AG08396 (cell line): ENCODE data around the gene FBXW4.
"Not testable (repeated sequence)": the region's sequence is repeated elsewhere in the genome, so short reads cannot be mapped to it uniquely, and the experiment has no call there.

Experiments
- DNase-seq: peaks from one replicate; pipeline ENCODE4 v3.0.0; 2012; ENCODE audit warnings: low spot score, mixed read lengths

The FBXW4 gene

DNA sequence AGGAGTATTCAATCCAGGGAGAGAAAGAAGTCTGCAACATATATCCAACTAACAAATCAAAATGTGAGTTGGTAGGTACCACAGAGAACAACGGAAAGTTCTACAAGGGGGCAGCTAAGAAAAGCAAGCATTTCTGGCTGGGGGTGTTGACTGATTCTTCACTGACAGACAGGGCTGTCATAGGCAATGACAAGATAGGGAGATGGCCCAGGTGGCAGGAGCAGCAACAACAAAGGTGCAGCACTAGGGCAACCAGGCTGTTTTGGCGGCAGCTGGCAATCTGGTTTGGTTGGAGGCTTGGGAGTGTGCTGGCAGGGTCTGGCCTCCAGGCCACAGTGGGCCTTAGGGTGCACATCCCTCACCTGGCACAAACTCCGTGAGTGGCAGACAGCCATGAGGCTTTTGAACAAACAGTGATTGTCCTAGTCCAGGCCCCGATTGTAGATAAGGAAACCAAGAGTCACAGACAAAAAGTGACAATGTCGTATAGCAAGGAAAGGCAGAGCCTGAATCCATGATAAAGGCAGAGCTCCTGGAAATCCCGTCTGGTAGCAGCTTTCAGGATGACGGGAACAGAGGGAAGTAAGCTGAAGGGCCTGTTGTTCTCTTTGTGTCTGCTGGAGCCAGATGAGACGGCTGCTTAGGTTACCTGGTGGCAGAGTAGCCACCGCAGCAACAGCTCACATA lies 78.4 kb downstream of the FBXW4 start:
- no peak for DNase-seq

DNA sequence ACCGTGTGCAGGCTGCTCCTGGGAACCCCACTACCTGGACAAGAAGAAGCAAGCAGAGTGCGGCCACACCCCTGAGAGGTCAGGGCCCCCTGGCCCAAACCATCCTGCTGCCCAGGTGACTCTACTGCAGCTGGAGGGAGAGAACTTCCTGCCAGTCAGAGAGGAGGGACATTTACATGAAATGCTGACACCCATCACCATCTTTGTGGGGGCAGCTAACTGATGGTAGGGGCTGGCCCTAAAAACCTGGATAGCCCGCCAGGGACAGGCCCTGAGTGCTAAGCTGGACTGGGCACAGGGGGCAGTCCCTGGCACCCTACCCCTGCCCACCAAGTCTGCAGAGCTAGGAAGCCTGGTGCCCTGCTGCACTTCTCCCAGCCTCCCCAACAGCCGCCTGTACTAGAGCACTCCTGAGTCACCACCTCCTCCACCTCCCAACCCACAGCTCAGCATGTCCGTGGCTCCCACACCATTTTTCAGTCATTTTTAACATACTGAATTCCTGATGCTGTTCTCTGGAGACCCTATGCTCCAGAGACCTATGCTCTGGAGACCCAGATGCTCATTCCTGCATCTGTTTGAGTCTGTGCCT lies 79.3 kb downstream of the FBXW4 start:
- no peak for DNase-seq

DNA sequence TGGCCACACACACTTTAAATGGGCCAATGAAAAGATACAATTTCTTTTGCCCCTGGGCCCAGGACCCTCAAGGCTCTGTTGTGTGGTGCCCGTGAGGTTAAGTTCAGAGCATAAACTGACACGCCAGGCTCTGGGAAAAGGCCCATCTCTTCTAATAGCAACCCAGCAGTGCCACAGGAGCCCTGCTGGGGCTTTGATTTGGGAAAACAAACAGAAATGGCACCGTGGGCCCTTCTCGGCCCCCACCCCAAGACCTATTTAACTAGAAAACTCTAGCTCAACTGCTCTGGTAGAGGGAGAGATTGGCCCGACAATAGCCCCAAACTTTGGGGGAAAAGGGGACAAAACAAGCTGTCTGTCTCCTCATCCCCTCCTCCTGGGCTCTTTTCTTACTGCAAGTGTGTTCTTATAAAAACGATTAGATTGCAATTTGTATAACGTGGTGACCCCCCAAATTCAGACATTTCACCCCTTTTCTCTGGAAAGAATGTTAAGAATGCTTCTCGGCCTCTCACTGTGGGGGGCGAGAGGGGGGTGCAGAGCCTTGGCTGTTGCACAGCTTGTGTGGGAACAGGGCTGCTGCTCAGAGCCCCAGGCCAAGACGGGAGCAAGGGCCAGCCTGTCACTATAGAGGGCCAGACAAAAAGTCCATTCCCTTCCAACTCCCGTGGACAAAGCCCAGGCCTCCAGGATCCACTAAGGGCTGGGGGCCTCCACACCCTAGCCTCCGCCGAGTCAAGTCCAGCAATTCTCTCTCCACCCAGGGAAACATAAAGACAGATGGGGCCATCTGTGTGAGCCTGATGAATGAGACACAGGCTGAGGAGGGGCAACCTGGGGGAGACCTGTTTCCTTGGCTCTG lies 80.1 kb downstream of the FBXW4 start:
- DNase-seq = no peak

DNA sequence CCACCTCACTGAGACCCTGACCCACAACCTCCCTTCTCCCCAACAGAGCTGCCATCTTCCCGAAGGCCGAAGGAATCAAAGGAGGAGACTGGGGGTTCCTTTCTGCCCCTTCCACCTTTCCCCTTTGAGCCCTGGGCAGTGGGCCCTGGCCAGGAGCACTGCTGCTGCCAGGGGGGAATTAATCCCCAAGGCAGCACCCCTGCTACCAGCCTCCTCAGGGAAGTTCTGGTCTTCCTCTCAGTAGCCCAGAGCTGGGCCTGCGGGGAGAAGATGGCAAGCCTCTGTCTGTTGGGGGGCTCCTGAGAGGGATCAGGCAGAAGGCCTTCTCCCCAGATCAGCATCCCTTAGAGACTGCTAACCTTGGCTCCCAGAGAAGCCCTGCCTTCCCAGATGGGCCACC lies 81.3 kb downstream of the FBXW4 start:
- no peak for DNase-seq

DNA sequence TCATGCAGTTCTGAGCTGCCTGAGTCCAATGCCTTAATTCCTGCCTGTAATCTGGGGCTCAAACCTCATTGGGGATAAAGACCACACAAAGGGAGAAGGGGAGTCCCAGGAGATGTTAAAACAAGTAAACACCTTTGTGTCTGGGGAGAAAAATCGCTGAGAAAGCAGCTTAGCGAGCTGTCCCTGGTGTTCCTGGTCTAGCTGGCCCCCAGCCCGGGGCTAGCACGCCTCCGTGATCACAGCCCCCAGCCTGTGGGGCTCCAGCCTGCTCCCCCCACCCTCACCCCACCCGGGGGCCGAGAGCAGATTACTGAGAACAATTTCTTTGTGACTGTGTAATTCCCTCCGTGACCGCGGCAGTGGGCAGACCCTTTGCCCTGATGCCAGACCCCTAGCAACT lies 82.1 kb downstream of the FBXW4 start:
- no peak for DNase-seq

DNA sequence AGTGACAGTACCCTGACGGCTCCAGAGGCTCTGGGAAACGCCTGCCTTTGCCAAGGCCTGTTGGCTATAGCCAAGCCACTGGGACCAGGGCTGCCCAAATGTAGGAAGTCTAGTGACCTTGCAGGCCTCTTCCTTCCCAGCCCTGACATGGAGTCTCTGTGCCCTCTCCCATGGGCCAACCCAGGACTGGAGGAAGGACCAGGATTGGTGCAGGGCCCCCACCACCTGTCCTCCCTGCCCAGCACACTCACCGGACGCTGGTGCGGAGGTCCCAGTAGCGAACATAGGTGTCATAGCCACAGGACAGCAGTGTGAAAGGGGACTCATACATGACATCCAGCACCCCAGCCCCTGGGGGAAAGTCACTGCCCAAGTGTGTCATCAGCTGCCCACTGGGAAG lies 82.9 kb downstream of the FBXW4 start:
- no peak for DNase-seq

DNA sequence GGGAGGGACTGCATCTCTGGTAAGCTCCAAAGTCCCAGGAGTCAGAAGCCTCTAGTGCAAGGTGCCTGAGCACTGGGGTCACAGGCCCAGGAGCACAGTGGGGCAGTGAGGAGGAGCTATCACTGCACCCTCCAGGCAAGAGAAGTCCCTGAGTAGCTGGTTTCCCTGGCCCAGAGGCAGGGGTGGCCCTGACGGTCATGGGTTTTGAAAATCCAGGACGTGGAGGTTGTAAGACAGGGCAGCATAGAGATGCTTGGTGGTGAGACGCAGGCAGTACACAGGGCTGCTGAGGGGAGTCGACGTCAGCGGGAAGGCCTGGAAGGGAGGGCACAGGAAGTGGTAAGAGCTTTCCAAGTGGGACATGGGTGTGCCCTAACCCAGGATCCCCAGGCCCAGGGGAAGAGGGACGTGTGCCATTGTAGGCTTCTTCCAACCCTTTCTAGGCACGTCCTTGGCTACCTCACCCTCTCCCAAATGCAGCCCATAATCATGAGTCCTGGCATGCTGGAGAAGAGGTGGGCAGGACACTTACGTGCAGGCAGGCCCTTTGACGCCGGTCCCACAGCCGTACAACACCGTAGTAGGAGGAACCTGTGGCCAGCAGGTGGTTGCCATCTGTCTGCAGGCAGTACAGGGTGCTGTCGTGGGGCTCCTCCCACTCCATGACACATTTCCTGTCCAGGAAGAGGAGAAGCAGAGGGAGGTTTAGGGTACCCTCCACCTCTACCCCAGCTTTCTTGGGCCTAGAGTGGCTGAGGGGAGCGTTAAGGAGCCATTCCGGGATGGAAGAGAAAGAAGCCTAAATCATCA lies 83.7 kb downstream of the FBXW4 start:
- DNase-seq = no peak

DNA sequence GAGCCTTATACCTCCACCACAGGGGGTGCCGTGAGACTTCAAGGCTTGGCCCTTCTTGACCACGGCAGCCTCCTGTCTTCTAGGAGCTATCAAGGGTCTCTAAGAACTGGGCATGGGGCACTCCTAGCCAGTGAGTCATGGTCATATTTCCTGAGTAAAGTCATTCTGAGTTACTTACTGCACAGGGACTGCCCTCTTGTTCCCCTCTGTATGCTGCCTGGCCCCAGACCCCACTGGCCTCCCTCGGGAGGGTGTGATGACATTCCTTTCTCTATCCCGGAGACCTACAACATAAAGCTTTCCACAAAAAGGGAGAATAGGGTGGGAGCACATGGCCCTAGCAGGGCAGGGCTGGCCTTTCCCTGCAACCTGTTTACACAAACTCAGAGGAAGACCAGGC lies 85.5 kb downstream of the FBXW4 start:
- DNase-seq = no peak

DNA sequence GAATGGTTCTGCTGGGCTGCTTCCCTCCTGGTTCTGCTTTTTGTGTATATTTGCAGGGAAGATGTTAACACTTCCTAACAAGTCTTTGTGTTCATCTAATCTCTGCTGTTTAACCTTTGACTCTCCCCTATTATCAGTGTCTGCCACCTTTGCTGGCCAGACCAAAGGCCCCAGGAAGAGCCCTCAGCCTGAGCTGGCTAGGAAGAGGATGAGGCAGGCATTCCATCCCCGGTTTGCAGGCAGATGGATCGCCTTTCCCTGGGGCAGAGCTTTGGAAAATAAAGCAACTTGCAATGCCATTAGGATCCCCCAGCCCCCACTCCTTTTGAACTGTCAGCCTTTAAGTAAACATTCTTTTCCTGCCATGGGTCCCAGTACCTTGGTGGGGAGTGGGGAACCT lies 87.8 kb downstream of the FBXW4 start:
- no peak for DNase-seq

DNA sequence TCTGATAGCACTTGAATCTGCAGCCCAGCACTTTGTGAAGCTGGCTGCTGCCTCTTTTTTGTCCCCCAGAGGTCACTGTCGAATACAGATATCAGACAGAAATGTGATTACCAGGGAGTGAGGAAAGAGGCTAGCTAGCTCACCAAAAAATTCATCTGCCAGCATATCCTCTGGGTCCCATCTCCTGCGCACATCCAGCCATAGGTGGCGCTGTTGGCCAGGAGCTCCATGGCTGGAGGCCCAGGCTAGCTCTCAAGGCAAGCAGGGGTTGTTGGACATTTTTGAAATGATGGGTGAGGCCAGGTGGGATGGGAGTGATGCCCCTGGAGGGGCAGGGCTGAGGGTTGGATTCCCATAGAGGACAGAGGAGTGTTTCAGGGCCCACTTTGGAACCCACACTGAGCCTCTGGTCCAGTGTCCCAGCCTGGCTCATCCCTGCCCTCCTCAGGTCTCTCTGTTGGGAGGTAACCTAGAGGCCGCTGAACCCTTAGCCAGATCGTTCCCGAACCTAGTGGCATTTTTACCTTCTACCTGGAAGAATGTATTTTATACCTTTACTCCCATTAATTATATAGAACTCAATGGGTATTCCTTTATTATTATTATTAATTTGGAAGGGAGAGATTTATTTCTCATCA lies 92.1 kb downstream of the FBXW4 start:
- peak; percentile 86 for DNase-seq

DNA sequence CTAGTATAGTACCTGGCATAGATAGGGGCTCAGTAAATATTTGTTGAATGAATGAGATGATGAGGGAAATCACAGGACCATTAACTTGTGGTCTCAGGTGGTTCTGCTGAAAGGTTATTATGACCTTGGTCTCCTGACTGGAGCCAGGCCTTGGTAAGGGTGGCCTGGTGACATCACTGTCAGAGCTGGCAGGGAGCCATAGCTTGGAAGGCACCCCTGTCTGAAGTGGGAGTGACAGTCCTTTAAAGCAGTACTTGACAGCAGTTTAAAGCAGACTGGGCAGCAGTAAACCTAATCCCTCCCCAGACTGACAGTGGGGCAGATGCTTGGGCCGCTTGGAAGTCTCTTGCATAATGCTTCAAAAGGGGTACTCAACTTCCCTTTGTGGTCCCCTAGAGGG lies 93.4 kb downstream of the FBXW4 start:
- DNase-seq = no peak

DNA sequence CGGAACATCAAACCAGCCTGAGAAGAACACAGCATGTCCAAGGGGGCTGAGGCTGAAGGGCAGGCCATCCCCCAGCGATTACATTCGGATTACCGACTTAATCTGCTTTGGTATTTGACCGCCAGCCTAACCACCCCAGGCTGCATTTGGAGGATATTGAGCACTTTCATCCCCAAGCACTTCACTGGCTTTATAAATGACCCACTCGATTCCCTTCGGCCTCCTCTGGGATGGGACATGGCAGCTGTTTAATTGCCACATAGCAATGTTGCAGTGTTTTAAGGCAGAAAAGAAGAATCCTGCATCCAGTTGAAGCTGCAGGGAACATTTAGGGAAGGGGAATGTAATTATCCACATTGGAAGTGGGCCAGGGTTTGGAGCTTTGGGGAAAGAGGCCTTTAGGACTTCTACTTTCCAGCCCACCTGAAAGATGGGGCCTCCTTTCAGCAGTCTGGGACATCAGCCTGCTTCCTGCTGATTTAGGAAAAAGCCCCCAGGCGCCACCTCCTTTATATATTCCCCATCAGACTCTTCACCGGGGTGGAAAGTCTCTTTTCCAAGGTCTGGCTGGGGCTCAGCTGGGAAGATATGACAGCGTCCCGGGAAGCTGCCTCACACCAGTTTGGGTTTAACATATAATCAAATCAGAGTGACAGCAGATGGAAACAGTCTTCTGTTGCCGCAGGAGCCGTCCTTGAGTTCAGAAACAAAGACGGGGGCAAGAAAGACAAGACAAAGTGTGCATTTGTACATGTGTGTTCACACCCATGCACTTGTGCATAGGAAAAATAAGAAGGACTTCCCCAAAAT lies 97.7 kb downstream of the FBXW4 start:
- no peak for DNase-seq

DNA sequence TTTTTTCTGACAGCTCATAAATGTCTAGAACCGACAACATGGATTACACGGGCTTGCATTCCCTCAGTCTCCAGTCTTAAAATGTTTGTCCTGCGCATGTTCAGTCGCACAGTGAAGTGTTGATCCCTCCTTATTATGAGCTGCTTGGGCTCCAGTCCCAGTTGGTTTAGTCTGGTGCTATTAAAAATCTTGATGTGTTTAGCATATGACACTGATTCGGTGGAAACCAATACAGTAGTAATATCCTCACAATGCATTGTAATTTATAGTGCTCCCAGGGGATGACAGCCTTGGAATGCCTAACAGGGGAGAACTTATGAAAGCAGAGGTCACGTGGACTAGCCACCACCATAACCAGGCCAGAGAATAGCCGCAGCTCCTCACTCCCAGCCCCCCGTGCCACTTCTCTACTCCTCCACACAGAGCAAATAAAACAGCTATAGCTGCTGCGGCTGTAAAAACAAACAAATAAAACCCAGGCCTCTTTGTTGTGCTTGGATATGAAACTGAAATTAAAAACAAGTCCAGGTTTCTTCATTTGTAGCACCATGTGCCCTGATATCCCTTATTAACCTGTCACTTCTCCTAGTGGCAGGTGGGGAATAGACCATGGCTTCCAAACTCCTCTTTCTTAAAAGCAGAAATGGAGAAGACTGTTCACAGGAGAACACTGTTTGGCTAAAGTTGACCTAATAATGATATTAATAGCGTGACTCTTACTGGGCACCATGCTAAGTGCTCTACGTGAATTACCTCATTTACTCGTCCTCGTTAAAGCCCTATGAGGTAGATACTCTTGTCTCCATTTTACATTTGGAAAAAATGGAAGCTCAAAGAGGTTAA lies 99.2 kb downstream of the FBXW4 start:
- no peak for DNase-seq

DNA sequence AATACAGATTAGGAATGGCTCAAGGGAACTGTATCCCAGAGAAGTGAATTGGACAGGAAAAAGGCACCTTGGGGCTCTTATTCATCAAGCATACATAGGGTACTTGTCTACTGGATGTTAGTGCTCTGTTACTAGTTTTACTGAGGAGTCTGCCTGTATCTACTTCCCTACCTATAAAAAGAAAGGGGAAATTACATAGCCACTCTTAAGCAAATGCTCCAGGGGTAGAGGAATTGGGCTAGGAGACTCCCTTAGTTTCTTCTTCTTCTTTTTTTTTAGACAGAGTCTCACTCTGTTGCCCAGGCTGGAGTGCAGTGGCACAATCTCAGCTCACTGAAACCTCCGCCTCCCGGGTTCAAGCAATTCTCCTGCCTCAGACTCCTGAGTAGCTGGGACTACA lies 101.6 kb downstream of the FBXW4 start:
- DNase-seq = not testable (repeated sequence)

DNA sequence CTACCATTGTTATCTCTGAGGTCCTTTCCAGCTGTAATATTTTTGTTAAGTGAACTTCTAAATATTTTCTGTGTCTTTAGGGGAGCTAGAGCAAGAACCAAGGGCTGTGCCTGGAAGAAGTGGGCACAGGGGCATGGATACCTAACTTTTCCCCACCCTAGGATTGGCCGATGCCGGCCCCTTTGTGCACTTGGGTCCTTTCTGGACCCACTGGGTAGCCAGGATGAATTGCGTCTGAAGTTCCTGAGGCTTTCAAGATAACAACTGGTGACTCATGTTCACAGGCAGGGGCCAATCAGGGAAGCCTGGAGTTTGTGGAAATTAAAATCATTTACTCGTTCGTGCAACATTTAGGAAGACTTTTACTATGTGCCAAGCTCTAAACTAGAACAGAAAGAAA lies 106.1 kb downstream of the FBXW4 start:
- peak; percentile 67 for DNase-seq

DNA sequence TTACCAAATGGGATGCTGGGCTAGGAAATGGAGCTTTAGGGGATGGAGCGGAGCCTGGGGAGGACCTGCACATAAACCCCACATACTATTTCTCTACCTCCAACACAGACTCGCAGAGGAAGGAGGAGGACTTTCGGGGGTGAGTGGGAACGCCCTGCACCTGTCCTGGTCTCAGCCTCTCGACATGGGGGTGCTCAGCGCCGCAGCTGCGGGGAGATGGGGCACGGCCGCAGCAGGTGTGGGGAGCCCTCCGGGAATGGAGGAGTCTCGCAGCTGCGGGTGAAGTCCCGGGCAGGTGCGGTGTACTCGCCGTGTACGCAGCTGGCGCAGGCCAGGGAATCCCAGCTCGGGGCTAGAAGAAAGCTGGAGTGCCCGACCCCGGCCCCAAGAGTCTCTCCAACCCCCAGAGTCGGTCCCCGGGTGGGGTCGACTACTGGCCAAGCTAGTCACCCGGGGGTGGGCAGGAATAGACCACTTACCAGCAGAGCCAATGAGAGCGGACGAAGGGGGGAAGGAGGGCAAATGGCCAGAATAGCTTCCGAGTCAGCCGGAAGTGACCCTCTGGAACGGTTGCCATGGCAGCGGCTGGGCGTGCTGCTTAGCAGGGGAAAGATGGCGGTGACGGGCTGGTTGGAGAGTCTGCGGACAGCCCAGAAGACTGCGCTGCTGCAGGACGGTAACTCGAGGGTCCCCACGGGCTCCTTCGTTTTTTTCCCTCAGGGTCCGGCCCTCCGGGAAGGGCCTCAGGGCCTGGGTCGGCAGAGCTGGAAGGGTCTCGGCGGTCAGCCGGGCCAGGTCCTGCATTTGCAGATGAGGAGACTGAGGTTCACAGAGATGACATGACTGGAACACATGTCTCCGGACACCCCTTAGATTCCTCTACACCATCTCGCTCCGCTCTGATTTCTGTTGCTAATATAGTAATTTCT lies 107.0 kb downstream of the FBXW4 start, which contains the start of the genes DPCD and POLL:
DPCD (plus strand) TSS at position 597 of the 929 bp plus-strand sequence; CDS start at position 613, 16 bp downstream.
POLL (minus strand) TSS at position 533 of the 929 bp plus-strand sequence. CDS start 897 bp downstream, outside the sequence.
- DNase-seq = peak; percentile 97

DNA sequence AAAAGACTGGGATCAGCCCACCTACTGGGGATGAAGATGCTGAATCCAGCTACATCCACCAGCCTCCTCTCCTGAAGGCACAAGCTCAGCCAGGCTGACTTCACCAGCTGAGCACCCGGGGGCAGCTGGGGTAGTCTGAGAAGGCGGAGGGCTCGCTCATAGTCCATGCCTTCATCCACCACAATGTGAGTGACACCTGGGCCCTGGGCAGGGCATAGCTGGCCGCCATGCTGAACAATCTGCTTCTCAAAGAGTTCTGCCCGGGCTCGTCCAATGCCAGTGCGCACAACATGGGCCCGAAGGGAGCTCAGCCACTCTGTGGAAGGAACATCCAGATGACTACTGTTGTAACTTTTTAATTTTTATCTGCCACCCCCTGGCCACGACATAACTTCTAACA lies 109.1 kb downstream of the FBXW4 start:
- DNase-seq = no peak
